Left lung (tissue), 10 donors: ENCODE results near the gene NPFFR1. TPM values are rescaled to one million over a fixed set of nuclear protein-coding genes. Genes with fewer than 3 reads are reported as not detected.

ENCODE experiments used
- ATAC-seq: fragments of 200-7000 bp; cut with Tn5 transposase; one replicate; pipeline ENCODE4 v1.9.1; 2020; ENCODE audit warnings: moderate library complexity
- DNase-seq, 4 donors: peaks; one replicate each; pipeline ENCODE4 v3.0.0-alpha.2; 2013 to 2020
- H3K27ac ChIP-seq, 2 donors: fragments of 200-600 bp; sonication (generic) in 1 of 2; one replicate each; pipeline versions ENCODE4 v1.5.0 to v1.8.0; 2020 to 2021
- H3K27me3 ChIP-seq, 2 donors: fragments of 200-600 bp; sonication (generic) in 1 of 2; one replicate each; pipeline versions ENCODE4 v1.5.0 to v1.8.0; 2020 to 2021
- H3K36me3 ChIP-seq, 2 donors: fragments of 200-600 bp; sonication (generic) in 1 of 2; one replicate each; pipeline versions ENCODE4 v1.5.0 to v1.8.0; 2020 to 2021
- H3K4me1 ChIP-seq, 2 donors: fragments of 200-600 bp; one replicate each; pipeline ENCODE4 v1.8.0; 2021
- H3K4me3 ChIP-seq, 2 donors: fragments of 200-600 bp; sonication (generic) in 1 of 2; one replicate each; pipeline versions ENCODE4 v1.5.0 to v1.8.0; 2020 to 2021; ENCODE audit warnings: mild to moderate bottlenecking in 1 of 2
- H3K9me3 ChIP-seq, 2 donors: fragments of 200-600 bp; sonication (generic) in 1 of 2; one replicate each; pipeline versions ENCODE4 v1.5.0 to v1.8.0; 2020 to 2021
- intact Hi-C, 2 donors: fragments of 100-400 bp; cut with DNase I; formaldehyde crosslinking; loops; one replicate each; pipeline versions ENCODE4 v1.11.2 to v1.14.2; 2022
- polyA plus RNA-seq, 6 donors: library from polyadenylated mRNA; unstranded; fragments of 120-200 nt; gene quantifications; one replicate each; pipeline ENCODE4 v1.2.1, GENCODE V29; 2013; ENCODE audit not compliant: insufficient read length in 6 of 6
- total RNA-seq, 2 donors: library from RNA; stranded (reverse); fragmentation: NEBNext Ultra II Directional; extraction: Animal tissue kit (Norgen Biotek cat#: 25700); gene quantifications; one replicate each; pipeline ENCODE4 v1.2.1, GENCODE V29; 2021
- TF ChIP-seq, protein P1 (sequence below), 2 donors: fragments of 200-600 bp; sonication (generic) in 1 of 2; IDR thresholded peaks; one replicate each; pipeline versions ENCODE4 v1.5.0 to v1.8.0; 2021; ENCODE audit warnings: antibody characterized with exemption in 2 of 2
- donor health status: DM: no; HTN: yes; CAD: no.
- donor health status: DM: no; HTN: no; CAD: no.

The NPFFR1 gene
- total and polyA plus RNA-seq, 8 donors: 0.20 to 0.80 (median 0.42) TPM

DNA sequence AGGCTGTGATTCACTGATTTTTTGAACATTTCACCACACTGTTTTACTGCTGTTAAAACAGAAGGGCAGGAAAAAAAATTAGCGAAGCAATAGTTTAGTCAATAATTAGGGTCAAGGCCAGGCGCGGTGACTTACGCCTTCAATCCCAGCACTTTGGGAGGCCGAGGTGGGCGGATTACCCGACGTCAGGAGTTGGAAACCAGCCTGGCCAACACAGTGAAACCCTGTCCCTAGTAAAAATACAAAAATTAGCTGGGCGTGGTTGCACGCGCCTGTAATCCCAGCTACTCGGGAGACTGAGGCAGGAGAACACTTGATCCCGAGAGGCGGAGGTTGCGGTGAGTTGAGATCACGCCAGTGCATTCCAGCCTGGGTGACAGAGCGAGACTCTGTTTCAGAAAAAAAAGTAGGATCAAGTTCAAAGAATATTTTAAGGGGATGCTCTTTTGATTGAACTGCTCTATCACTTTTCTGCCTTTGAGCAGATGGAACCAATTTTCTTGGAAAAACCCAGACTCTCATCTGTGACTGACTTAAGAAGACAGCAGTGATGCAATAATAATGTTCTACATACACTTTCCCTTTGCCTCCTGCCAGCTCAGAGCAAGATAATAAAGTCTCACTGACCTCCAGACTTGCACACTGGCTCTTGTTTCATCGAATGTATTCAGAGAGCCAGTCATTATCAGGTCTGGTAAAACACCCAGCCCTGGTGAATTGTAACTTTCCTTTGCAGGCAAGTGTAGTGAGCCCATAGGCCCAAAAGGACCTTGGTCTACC is 48.9 kb downstream of the NPFFR1 start:
- ATAC-seq: no peak
- no peak overlapping the region for H3K4me3 ChIP-seq
- no peak overlapping the region for H3K27ac ChIP-seq
- no peaks in the 10 kb centered on the region for H3K27me3 ChIP-seq
- peaks cover 0 to 2% of the 10 kb centered on the region in 2 donors for H3K36me3 ChIP-seq
- TF ChIP-seq, protein P1, sequence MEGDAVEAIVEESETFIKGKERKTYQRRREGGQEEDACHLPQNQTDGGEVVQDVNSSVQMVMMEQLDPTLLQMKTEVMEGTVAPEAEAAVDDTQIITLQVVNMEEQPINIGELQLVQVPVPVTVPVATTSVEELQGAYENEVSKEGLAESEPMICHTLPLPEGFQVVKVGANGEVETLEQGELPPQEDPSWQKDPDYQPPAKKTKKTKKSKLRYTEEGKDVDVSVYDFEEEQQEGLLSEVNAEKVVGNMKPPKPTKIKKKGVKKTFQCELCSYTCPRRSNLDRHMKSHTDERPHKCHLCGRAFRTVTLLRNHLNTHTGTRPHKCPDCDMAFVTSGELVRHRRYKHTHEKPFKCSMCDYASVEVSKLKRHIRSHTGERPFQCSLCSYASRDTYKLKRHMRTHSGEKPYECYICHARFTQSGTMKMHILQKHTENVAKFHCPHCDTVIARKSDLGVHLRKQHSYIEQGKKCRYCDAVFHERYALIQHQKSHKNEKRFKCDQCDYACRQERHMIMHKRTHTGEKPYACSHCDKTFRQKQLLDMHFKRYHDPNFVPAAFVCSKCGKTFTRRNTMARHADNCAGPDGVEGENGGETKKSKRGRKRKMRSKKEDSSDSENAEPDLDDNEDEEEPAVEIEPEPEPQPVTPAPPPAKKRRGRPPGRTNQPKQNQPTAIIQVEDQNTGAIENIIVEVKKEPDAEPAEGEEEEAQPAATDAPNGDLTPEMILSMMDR (IDR thresholded peaks at IDR 0.05): no peak
- peak in 2 of 4 donors; percentile 32 to 70 for DNase-seq
- H3K9me3 ChIP-seq: no peaks in the 10 kb centered on the region
- intact Hi-C loops: no loop called here
- peaks cover 16 to 34% of the 10 kb centered on the region in 2 donors for H3K4me1 ChIP-seq

DNA sequence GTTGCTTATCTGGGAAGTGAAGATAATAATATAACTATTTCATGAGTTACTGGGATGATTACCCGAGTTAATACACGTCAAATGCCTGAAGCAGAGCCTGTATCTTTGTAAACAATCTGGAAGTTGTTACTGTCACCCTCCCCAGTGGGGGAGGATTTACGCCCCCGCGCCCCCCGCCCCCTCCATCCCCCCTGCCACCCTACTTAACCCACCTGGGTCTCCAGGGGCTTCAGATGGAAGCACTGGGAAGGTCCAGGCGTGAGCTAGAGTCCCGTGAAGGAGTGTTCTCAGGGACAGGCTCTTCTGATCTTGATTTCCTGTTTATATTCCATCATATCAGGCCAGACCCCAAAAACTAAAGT is 49.9 kb downstream of the NPFFR1 start:
- Histone ChIP-seq H3K4me3 (peak overlapping the region; percentile 90 to 95), H3K9me3 (no peaks in the 10 kb centered on the region), H3K4me1 (peaks cover 16 to 43% of the 10 kb centered on the region in 2 donors), H3K27ac (peak overlapping the region; percentile 76 to 90), H3K36me3 (peaks cover 0 to 11% of the 10 kb centered on the region in 2 donors), H3K27me3 (no peaks in the 10 kb centered on the region)
- DNase-seq (no peak), ATAC-seq (no peak)
- TF ChIP-seq, protein P1 (IDR thresholded peaks at IDR 0.05): no peak
- intact Hi-C loops: no loop called here

DNA sequence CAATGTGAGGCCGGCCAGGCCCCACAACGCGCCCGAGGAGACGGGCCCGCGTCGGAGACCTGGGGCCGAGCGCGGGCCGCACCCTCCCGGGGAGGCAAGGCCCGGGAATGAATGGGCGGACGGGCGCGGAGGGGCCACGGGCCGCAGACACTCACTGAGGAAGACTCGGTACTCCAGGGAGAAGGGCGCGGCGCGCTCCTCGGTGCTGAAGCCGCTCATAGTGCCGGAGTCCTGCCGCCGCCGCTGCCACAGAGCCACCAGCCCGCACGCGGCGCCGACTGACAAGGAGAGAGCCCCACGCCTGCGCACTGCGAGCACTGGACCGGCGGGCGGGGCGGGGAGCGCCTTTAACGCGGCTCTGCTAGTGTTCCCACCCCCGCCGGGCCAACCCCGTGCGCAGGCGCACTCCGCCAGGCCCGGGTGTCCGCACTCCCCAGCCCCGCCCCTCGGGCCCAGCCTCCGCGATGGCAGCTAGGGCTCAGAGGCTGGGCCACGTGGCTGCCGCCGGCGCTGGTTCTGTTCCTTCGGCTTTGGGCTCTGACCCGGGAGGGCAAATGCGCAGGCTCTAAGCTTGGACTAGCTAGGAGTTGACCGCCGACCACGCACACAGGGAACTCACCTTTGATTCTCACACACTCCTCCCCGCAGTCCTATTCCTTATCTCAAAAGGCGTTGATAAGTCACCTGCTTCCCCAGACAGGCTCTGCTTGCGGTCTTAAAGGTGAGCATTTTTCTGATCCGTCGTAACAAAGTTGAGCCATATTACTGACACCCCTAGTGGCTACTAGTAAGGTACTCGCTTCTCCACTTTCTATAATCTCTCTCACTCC is 50.5 kb downstream of the NPFFR1 start, which contains the start of gene PPA1:
Gene PPA1 (minus strand): TSS at position 321 of the 830 bp plus-strand sequence. CDS start 102 bp downstream, at position 219.
- peak; percentile 93 to 100 (median 98) for DNase-seq
- Histone ChIP-seq H3K4me1 (peaks cover 16 to 49% of the 10 kb centered on the region in 2 donors), H3K4me3 (peak within 1 kb of the TSS; percentile 90 to 95), H3K36me3 (peaks cover 0 to 16% of the 10 kb centered on the region in 2 donors), H3K27ac (peak within 1 kb of the TSS; percentile 88 to 90), H3K27me3 (no peaks in the 10 kb centered on the region), H3K9me3 (no peaks in the 10 kb centered on the region)
- TF ChIP-seq, protein P1 (IDR thresholded peaks at IDR 0.05): no peak
- intact Hi-C loops: no loop called here
- ATAC-seq: peak; percentile 97

DNA sequence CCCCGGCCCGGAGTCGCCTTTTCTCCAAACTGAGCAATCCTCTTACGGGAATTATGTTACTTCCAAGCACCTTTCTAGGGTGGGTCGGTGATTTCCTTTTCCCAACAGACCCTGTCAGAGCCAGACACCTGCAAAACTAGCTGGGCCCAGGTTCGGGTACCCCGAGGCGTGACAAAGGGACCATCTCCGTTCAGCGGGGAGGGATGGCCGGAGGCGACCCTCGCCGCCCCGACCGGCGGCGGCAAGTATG is 51.0 kb downstream of the NPFFR1 start:
- H3K36me3 ChIP-seq: peaks cover 0 to 16% of the 10 kb centered on the region in 2 donors
- no peaks in the 10 kb centered on the region for H3K9me3 ChIP-seq
- DNase-seq (no peak), ATAC-seq (no peak)
- peak overlapping the region; percentile 88 to 90 for H3K27ac ChIP-seq
- H3K4me1 ChIP-seq: peaks cover 16 to 54% of the 10 kb centered on the region in 2 donors
- TF ChIP-seq, protein P1 (IDR thresholded peaks at IDR 0.05): no peak
- intact Hi-C loops: no loop called here
- H3K4me3 ChIP-seq: peak overlapping the region; percentile 90 to 95
- no peaks in the 10 kb centered on the region for H3K27me3 ChIP-seq
